ENCODE measurements around the gene RASSF9.

The RASSF9 gene

GRCh38 chr12:85836197-85837090 is at the start of gene RASSF9:
Gene RASSF9, minus strand, starts transcription at chr12:85836409. Its CDS starts 208 bp downstream, at chr12:85836201.
- no peak for DNase-seq (ENCODE audit: low spot score)

GRCh38 chr12:85883763-85884162 is 47.6 kb upstream of the RASSF9 start:
- no peak for DNase-seq (ENCODE audit: low spot score)

- DNase-seq (ENCODE audit: low spot score) = no peak
Measured at GRCh38 chr12:85877459-85877858, 41.2 kb upstream of the RASSF9 start.

- no peak for DNase-seq (ENCODE audit: low spot score)
Measured at GRCh38 chr12:85874031-85874461, 37.8 kb upstream of the RASSF9 start, which contains the start of gene NTS. Gene NTS, plus strand, starts transcription at chr12:85874295. Its CDS starts 109 bp downstream, at chr12:85874404.

DNA sequence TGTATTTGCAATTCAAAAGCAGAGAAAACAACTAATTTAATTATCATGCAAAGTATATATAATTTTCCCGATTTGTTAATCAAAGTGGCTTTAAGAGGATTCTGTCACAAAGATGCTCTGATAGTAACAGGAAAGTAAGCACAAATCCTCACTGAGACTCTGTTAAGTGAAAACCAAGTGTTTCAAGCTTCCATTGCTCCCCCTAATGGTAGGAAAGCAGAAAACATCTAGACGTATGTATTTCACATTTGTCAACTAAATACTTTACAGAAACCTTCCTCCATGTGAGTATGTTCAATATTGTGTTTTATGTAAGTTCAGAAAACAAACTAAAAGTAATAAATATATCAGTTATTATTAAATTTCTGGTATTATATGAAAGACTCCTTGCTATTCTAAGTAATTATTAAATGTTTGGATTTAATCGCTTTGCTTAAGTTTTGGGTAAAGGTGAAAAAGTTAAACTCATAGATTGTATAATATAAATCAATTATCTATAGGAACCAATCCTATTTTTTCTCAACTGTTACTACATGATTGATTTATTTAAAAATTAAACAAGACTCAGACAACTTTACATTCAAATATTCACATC is 36.4 kb upstream of the RASSF9 start:
- peak; percentile 34 for DNase-seq (ENCODE audit: low spot score)

GRCh38 chr12:85866986-85867776 is 31.0 kb upstream of the RASSF9 start:
- DNase-seq (ENCODE audit: low spot score) = peak; percentile 9

DNA sequence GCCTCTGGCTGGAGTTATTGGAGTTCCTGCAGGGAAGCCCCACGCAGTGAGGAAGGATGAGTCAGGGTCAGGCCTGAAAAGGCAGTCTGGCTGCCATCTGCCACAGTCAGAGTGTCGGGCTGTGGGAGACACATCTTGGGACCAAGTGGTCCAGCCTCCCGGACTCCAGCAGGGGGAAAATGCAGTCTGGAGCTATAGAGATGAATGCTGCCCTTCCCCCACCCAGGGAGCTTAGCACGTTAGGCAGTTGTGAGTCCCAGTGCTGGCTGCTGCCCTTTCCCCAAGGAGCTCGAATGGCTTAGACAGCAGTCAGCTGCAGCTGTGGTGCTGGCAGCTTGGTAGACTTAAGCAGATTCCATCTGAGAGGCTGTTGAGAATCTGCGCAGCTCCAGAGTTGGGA is 29.7 kb upstream of the RASSF9 start:
- no peak for DNase-seq (ENCODE audit: low spot score)

DNA sequence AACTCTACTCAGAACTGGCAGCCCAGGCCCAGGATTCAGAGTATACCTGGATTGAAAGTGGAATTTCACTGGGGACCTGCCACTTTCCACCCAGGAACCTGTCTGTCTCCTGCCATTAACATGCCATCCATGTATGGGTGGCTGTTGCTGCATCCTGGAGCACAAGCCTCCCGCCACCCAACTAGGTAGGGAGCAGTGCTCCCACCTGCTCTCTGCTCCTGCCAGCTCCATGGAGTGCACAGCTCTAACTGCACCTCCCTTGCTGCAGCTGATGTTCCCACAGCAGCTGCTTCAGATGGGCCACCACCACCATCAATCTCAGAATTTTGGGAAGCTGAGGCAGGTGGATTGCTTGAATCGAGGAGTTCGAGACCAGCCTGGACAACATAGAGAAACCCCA is 20.8 kb upstream of the RASSF9 start:
- DNase-seq (ENCODE audit: low spot score) = no peak

DNA sequence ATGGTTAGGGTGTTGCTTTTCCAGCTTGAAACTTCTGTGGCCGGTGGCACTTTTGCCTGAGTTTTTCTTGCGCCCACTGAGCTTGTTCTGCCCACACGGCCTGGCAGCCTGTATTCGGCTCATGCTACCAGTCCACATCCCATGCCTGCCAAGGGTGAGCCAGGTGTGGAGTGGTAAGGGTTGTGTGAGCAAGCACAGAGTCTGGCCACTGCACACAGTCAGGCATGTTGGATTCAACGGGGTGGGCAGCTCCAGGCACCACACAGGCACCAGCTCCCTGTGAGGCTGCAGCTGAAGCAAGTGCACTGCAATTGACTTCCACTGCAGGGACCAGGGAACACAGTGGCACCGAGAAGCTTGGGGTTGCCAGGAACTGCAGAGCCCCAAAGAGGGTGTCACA is 19.1 kb upstream of the RASSF9 start:
- no peak for DNase-seq (ENCODE audit: low spot score)

GRCh38 chr12:85849344-85849743 is 13.1 kb upstream of the RASSF9 start:
- DNase-seq (ENCODE audit: low spot score) = no peak

DNA sequence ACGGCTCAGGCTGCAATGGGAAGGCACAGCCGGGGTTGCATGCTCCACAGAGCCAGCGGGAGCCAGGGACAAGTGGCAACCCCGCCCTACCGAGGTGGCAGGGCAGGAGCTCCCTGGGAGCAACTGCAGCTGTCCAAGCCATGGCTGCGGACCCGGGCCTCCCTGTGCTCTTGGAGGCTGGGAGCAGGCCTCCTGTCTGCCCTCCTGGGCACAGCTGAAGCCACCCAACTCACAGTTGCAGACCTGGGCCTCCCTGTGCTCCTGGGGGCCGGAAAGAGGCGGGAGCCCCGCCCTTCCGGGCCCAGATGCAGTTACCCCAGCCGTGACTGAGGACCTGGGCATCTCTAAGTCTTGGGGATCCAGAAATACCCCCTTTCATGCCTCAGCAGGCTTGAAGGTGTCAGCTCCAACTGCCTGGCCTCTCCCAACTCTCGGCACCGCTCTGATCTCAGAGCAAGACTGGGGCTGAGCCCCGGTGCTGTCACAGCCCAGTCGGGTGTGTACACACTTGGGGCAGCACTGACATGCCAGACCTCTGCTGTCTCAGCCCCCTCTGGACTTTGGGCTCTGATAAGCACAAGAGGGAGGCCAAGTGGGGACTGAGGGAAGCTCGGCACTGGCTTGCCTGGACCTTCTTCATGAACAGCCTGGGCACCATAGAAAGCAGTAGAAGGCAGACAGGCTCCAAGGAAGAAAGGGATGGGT is 7.5 kb upstream of the RASSF9 start:
- no peak for DNase-seq (ENCODE audit: low spot score)

- DNase-seq (ENCODE audit: low spot score) = no peak
Measured at GRCh38 chr12:85835426-85836196, 598 bp downstream of the RASSF9 start.

DNA sequence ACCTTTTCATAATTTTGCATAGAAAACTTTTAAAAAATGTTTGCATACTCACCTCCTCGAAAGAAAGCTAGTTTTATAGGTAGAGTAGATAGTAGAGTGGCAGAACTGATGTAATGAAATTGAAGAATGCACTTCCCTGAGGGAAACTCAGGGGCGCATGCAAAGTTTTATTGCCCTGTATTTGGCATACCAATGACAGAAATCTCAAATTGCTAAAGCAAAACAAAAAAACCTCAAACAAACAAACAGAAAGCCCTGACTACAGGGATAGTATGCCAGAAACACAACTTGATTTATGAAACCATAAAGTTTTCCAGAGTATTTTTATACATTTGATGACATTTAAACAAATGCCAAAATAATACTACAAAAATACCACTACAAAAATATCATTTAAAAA is 1.8 kb downstream of the RASSF9 start:
- no peak for DNase-seq (ENCODE audit: low spot score)

GRCh38 chr12:85833579-85833978 is 2.6 kb downstream of the RASSF9 start:
- DNase-seq (ENCODE audit: low spot score) = no peak

DNA sequence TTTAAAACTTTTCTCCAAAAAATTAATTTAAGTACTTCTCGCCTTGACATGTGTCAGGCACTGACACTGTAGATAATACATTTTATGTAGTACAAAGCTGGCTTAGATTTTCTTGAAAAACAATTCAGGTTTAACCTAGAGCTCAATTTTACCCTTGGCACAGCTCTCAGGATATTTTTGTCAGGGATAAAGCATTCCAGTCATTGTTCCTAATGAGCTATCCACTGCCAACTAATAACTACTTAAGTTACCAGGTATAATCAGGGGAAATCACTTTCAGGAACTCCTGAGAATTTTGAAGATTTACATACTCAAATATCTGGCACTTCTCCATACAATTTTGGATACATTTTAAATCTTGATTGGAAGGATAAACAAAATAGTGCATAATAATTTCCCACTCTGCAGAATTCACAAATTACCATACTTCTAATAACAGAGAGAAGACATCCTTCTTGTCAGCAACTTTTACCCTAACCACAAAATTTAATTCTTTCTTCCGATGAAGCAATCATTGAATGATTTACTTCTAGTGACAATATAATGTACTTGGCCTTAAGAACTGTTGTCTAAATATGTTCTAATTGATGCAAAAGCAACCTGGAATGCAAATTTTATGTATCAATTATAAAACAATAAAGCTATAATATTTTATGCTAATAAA is 4.8 kb downstream of the RASSF9 start:
- no peak for DNase-seq (ENCODE audit: low spot score)

- DNase-seq (ENCODE audit: low spot score) = no peak
Measured at GRCh38 chr12:85829391-85829790, 6.8 kb downstream of the RASSF9 start.

DNA sequence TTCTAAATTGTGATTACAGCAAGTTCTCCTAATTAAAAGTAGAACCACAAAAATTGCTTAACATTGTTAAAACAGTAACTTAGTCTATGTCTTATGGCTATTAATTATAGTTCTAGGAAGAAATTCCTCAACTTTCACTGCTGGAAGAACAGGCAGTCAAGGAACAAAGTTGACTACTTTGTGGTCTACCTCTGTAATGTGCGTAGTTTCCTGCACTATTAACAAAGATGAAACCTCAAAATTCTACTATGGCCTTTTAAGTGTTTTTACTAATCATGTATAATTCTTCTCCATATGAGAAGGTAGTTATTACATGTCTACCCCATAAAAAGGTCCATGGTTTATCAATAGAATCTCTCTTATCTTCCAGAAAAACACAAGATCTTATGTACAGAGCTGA is 7.6 kb downstream of the RASSF9 start:
- DNase-seq (ENCODE audit: low spot score) = no peak

- DNase-seq (ENCODE audit: low spot score) = no peak
Measured at GRCh38 chr12:85825746-85826145, 10.5 kb downstream of the RASSF9 start.

GRCh38 chr12:85823436-85824180 is 12.6 kb downstream of the RASSF9 start:
- DNase-seq (ENCODE audit: low spot score) = no peak

- no peak for DNase-seq (ENCODE audit: low spot score)
Measured at GRCh38 chr12:85821759-85822158, 14.4 kb downstream of the RASSF9 start.

Data from hematopoietic multipotent progenitor cell treated with erythropoietin and hydrocortisone succinate and interleukin-3 and kit ligand, for 15 days (in vitro differentiated cells).